ENCODE results near the gene ATF7. TPM values are rescaled to one million over a fixed set of nuclear protein-coding genes. Genes with fewer than 3 reads are reported as not detected.

ATF7 gene
- total and polyA plus RNA-seq, 2 donors (not counting 3 experiments of a cell fraction or from before 2014, with no cell fraction given), result 36.0 to 68.5 TPM

DNA sequence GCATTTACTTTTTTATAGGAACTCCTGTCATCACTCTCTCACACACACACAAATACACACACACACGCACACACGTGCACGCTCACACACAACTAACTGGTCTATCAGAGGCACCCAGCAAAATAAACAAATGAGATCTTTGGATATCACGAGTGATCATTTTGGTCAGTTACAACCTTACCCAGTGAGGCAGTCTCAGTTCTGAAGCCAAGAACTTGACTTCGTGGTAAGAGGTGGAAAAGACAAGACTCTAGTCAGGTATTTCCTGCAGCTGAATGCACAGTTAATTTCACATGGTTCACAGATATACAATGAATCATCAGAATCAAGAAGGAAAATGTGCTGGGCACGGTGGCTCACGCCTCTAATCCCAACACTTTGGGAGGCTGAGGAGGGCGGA is 39.4 kb downstream of the ATF7 start:
- CTCF ChIA-PET, result interaction anchor here (0.9 to 1.5 kb wide), 2 partner anchors 25 to 89 kb away, joined by 3 to 4 read pairs; partner anchors contain the start of gene ATP5MC2
- POLR2A ChIA-PET, result interaction anchor here (0.7 kb wide), 1 partner anchor 14 kb away, joined by 3 read pairs; no protein-coding TSS in a partner anchor
- Histone ChIP-seq H3K9me1 (replicated peaks; ENCODE audit: control insufficient read depth, extremely low read depth, insufficient read depth, low read length) (no peaks in the 10 kb centered on the region), H2AFZ (ENCODE audit: low read depth, low read length) (no peak overlapping the region), H3K4me1 (ENCODE audit: control insufficient read depth, extremely low read depth, insufficient read depth, low read length) (peaks cover 18% of the 10 kb centered on the region), H3K4me3 (replicated peaks in 1 of 3; ENCODE audit: insufficient read depth in 1 of 3, low read depth in 1 of 3, low read length in 3 of 3) (no peak overlapping the region), H4K20me1 (replicated peaks; ENCODE audit: control insufficient read depth, extremely low read depth, insufficient read depth, low read length) (no peaks in the 10 kb centered on the region), H3K27me3 (ENCODE audit: control insufficient read depth in 2 of 2, insufficient read depth in 2 of 2, low read length in 2 of 2) (no peaks in the 10 kb centered on the region), H3K4me2 (ENCODE audit: insufficient read depth, low read length) (no peak overlapping the region), H3K79me2 (ENCODE audit: control insufficient read depth, insufficient read depth, low read length) (peaks cover 47% of the 10 kb centered on the region), H3K9ac (replicated peaks; ENCODE audit: extremely low read depth, insufficient read depth, low read length) (no peak overlapping the region), H3K27ac (ENCODE audit: insufficient read depth, low read depth, low read length) (no peak overlapping the region), H3K36me3 (ENCODE audit: control insufficient read depth in 2 of 2, extremely low read depth in 1 of 2, insufficient read depth in 2 of 2, low read length in 2 of 2) (peaks cover 0 to 2% of the 10 kb centered on the region in 2 experiments), H3K9me3 (replicated peaks; ENCODE audit: control insufficient read depth, insufficient read depth, low read length) (no peaks in the 10 kb centered on the region)
- TF ChIP-seq MYC (IDR thresholded peaks at IDR 0.05; ENCODE audit: low read depth, low read length) (no peak), POLR2AphosphoS5 (IDR thresholded peaks at IDR 0.05; ENCODE audit: insufficient read depth, low read depth, low read length) (no peak), FOS (IDR thresholded peaks at IDR 0.05; ENCODE audit: borderline replicate concordance, insufficient read depth, low read length) (no peak), POLR2A (IDR thresholded peaks at IDR 0.05; ENCODE audit: low read depth, low read length) (no peak), JUN (IDR thresholded peaks at IDR 0.05; ENCODE audit: borderline replicate concordance, insufficient read depth, insufficient read length, low read depth) (no peak), EZH2 (IDR thresholded peaks at IDR 0.05; ENCODE audit: borderline replicate concordance, low read depth, low read length, severe bottlenecking) (no peak), GATA2 (IDR thresholded peaks at IDR 0.05; ENCODE audit: insufficient read depth, insufficient read length, low read depth, low read length) (no peak)
- TF ChIP-seq, protein P1, sequence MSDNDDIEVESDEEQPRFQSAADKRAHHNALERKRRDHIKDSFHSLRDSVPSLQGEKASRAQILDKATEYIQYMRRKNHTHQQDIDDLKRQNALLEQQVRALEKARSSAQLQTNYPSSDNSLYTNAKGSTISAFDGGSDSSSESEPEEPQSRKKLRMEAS (IDR thresholded peaks at IDR 0.05; ENCODE audit: insufficient read depth, insufficient read length), result no peak
- TF ChIP-seq, protein P2, sequence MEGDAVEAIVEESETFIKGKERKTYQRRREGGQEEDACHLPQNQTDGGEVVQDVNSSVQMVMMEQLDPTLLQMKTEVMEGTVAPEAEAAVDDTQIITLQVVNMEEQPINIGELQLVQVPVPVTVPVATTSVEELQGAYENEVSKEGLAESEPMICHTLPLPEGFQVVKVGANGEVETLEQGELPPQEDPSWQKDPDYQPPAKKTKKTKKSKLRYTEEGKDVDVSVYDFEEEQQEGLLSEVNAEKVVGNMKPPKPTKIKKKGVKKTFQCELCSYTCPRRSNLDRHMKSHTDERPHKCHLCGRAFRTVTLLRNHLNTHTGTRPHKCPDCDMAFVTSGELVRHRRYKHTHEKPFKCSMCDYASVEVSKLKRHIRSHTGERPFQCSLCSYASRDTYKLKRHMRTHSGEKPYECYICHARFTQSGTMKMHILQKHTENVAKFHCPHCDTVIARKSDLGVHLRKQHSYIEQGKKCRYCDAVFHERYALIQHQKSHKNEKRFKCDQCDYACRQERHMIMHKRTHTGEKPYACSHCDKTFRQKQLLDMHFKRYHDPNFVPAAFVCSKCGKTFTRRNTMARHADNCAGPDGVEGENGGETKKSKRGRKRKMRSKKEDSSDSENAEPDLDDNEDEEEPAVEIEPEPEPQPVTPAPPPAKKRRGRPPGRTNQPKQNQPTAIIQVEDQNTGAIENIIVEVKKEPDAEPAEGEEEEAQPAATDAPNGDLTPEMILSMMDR (IDR thresholded peaks at IDR 0.05; ENCODE audit: extremely low read depth in 1 of 2, insufficient read depth in 1 of 2, low read depth in 1 of 2, low read length in 2 of 2), result no peak
- dilution Hi-C loops (cut with MboI; ENCODE audit: extremely low pct_ligation_motif_present, low sequenced_read_pairs), result no loop called here
- no peak for DNase-seq (ENCODE audit: low read depth, low spot score)
- intact Hi-C loops (cut with micrococcal nuclease), result no loop called here
- BruUV-seq (replicated peaks), result no TSS peak
- no peak for FAIRE-seq
